Subcutaneous abdominal adipose tissue (tissue), 5 donors: Measurements from ENCODE around the gene DENND2D.

ENCODE experiments used
- H3K27ac ChIP-seq: one replicate; pipeline ENCODE4 v1.7.0; 2013; ENCODE audit warnings: low read depth, mild to moderate bottlenecking, inconsistent platforms, low read length, moderate library complexity
- H3K27me3 ChIP-seq, 5 donors: one replicate each; pipeline ENCODE4 v1.7.0; 2013; ENCODE audit warnings: low read length in 5 of 5, inconsistent platforms in 1 of 5; ENCODE audit not compliant: control insufficient read depth in 5 of 5, insufficient read depth in 4 of 5
- H3K36me3 ChIP-seq, 5 donors: one replicate each; pipeline ENCODE4 v1.7.0; 2013; ENCODE audit warnings: low read length in 5 of 5; ENCODE audit not compliant: control insufficient read depth in 5 of 5, insufficient read depth in 5 of 5
- H3K4me1 ChIP-seq, 5 donors: one replicate each; pipeline ENCODE4 v1.7.0; 2013; ENCODE audit warnings: low read length in 5 of 5, mild to moderate bottlenecking in 3 of 5, moderate library complexity in 1 of 5; ENCODE audit not compliant: control insufficient read depth in 5 of 5, insufficient read depth in 5 of 5
- H3K4me3 ChIP-seq, 5 donors: one replicate each; pipeline ENCODE4 v1.7.0; 2013; ENCODE audit warnings: low read length in 5 of 5, low read depth in 1 of 5
- H3K9ac ChIP-seq, 5 donors: one replicate each; pipeline ENCODE4 v1.7.0; 2013; ENCODE audit warnings: low read length in 5 of 5, mild to moderate bottlenecking in 4 of 5, moderate library complexity in 3 of 5
- H3K9me3 ChIP-seq, 5 donors: one replicate each; pipeline ENCODE4 v1.7.0; 2013; ENCODE audit warnings: low read length in 5 of 5; ENCODE audit not compliant: control insufficient read depth in 5 of 5
- donor health status: healthy.
- donor health status: healthy.
- donor health status: healthy.
- donor health status: healthy.
- donor health status: healthy.

Gene DENND2D

DNA sequence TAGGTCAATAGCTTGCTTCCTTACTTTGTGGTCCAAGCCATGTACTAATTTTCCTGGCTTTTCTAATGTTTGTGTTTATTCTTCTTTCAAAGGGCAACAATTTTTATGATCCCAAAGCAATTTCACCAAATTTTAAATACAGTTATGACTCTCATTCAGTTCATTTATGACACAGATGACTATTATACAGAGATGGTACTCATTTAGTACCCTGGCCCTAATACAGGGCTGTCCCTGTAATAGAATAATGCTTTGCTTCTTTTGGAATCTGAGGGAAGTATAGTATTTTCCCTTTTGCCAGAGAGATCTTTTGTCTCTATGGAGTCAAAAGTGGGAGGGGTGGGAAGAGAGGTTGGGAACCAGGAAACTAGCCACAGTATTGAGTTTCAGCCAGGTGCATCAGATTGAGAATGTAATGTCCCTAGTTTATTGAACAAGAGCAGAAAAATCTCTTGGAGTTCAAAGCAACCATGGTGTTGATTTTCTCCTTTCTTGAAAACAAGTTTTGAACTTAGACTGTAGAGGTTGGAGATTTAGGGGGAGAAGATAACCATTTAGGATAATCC, 20.4 kb downstream of the DENND2D start:
- Histone ChIP-seq H3K9me3 (no peaks in the 10 kb centered on the region), H3K27me3 (no peaks in the 10 kb centered on the region), H3K4me1 (peaks cover 0 to 14% (median 2%) of the 10 kb centered on the region in 5 donors), H3K9ac (no peak overlapping the region), H3K36me3 (peaks cover 31 to 47% (median 44%) of the 10 kb centered on the region in 5 donors), H3K4me3 (no peak overlapping the region), H3K27ac (peak overlapping the region; percentile 59)

DNA sequence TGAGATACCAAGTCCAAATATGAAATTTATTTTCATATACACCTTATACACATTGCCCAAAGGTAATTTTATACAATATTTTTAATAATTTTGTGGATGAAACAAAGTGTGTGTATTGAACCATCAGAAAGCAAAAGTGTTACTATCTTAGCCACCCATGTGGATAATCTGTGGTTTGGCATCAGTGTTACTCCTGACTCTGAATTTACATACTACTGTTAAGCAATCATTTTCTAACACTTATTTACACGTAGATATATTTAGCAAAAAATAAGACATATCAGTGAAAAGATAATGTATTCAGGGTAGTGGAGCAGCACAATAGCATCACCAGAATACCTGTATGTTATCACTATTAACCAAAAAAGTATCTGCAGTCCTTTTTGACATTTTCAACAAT, 23.8 kb downstream of the DENND2D start:
- H3K27me3 ChIP-seq, result no peaks in the 10 kb centered on the region
- H3K9me3 ChIP-seq, result no peaks in the 10 kb centered on the region
- H3K4me3 ChIP-seq, result no peak overlapping the region
- no peak overlapping the region for H3K27ac ChIP-seq
- no peak overlapping the region for H3K9ac ChIP-seq
- peaks cover 25 to 47% (median 28%) of the 10 kb centered on the region in 5 donors for H3K36me3 ChIP-seq
- H3K4me1 ChIP-seq, result peaks cover 0 to 10% (median 0%) of the 10 kb centered on the region in 5 donors

DNA sequence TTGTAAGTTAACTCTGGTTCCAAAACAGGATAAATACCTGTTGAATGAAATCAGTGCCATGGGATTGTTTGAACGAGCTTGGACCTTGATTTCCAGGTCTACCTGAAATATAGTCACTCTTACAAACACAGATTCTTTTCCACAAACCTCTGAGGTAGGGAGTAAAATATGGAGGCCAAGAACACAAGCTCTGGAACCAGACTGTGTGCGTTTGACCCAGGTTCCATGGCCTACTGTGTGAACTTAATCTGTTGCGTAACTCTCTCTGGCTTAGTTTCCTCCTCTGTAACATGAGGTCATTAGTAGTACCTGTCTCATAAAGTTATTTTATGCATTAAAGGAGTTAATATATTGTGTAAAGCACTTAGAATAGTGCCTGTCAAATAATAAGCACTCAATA, 25.1 kb downstream of the DENND2D start:
- no peak overlapping the region for H3K27ac ChIP-seq
- no peaks in the 10 kb centered on the region for H3K9me3 ChIP-seq
- H3K27me3 ChIP-seq, result no peaks in the 10 kb centered on the region
- H3K9ac ChIP-seq, result no peak overlapping the region
- H3K4me1 ChIP-seq, result peaks cover 0 to 10% (median 0%) of the 10 kb centered on the region in 5 donors
- no peak overlapping the region for H3K4me3 ChIP-seq
- H3K36me3 ChIP-seq, result peaks cover 25 to 55% (median 28%) of the 10 kb centered on the region in 5 donors

DNA sequence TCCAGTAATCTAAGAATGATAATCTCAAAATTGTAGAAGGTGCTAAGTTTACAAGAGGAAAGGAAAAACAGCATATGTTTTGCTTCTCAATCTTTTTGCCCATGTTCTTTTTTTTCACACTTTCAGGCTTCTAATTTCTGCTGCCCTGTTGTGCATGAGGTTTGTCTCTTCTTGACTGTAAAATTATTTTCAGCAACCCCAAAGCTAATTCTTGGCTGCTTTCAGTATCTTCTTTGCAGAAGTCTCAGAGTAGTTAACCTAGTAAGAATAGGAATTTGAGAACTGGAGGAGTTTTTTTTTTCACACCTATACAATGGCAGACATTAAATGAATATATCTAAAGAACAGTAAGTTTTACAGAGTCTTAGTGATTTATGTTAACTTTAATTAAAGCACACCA, 26.4 kb downstream of the DENND2D start:
- Histone ChIP-seq H3K4me3 (no peak overlapping the region), H3K4me1 (peaks cover 0 to 1% (median 0%) of the 10 kb centered on the region in 5 donors), H3K27ac (no peak overlapping the region), H3K36me3 (peaks cover 27 to 53% (median 28%) of the 10 kb centered on the region in 5 donors), H3K27me3 (no peaks in the 10 kb centered on the region), H3K9me3 (no peaks in the 10 kb centered on the region), H3K9ac (no peak overlapping the region)

DNA sequence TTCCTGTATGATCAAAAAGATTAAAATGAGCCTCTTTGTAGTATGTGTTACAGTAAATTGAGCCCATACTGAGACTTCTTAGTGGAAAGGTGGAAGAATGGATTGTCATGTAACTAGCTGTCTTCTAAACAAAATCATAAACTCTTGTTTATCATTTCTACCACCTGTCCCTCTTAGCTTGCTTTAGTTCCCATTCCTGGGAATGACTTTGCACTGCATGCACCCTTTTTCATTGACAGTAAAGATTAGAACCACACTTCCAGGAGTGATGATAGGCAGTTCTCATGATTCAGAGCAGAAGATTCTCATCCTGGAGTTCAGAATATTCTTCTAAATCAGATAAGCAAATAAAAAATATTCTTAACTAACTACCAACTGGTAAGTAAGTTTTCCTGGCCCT, 28.0 kb downstream of the DENND2D start:
- Histone ChIP-seq H3K9me3 (no peaks in the 10 kb centered on the region), H3K4me3 (no peak overlapping the region), H3K4me1 (no peaks in the 10 kb centered on the region), H3K27ac (no peak overlapping the region), H3K27me3 (no peaks in the 10 kb centered on the region), H3K9ac (no peak overlapping the region), H3K36me3 (peaks cover 28 to 51% (median 37%) of the 10 kb centered on the region in 5 donors)

DNA sequence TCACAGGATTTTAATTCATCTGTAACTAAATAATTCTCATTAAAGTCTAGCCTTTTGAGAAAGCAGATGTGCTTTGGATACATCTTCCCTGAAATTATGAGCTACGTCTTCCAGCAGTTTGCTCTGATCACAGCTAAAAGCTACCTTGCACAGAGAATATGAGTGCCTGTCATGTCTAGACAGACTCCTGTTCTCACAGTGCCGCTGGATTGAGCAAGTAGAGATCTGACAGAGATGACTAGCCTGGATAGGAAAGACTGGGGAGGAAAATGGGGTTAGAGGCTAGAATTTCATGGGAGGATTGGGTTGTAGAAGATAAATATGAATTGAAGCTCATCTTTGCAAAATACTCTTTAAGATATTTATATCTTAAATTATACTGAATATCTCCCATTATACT, 36.3 kb downstream of the DENND2D start:
- no peaks in the 10 kb centered on the region for H3K27me3 ChIP-seq
- peaks cover 0 to 23% (median 6%) of the 10 kb centered on the region in 5 donors for H3K4me1 ChIP-seq
- no peaks in the 10 kb centered on the region for H3K9me3 ChIP-seq
- peaks cover 12 to 29% (median 15%) of the 10 kb centered on the region in 5 donors for H3K36me3 ChIP-seq
- no peak overlapping the region for H3K9ac ChIP-seq
- no peak overlapping the region for H3K27ac ChIP-seq
- H3K4me3 ChIP-seq, result no peak overlapping the region

DNA sequence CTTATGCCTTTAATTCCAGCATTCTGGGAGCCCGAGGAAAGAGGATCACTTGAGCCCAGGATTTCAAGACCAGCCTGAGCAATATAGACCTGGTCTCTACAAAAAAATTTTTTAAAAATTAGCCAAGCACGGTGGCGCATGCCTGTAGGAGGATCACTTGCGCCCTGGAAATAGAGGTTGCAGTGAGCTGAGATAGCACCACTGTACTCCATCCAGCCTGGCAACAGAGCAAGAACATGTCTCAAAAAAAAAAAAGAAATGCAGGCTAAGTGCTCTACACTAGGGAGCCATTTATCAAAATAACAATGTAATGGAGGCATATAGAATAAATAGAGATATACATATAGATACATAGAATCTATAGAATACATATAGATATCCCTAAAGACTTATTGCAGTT, 37.1 kb downstream of the DENND2D start:
- Histone ChIP-seq H3K27me3 (no peaks in the 10 kb centered on the region), H3K9ac (no peak overlapping the region), H3K9me3 (no peaks in the 10 kb centered on the region), H3K36me3 (peaks cover 6 to 24% (median 12%) of the 10 kb centered on the region in 5 donors), H3K4me3 (no peak overlapping the region), H3K4me1 (peaks cover 0 to 23% (median 6%) of the 10 kb centered on the region in 5 donors), H3K27ac (no peak overlapping the region)

DNA sequence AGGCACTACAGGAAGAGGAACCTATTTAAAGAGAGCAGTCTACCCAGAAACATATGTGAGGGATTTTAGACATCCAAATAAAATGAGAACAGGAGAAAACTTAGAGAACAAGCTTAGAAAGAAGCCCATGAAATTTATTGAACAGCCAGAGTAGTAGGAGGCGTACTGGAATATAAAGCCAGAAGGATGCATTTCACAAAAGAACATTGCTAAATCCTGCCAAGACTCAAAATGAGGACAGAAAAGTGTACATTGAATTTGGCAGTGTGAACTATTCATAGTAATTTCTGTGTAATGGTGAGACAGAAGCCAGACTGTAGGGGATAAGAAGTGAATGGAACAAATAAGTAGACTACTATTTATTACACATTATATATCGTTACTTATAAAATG, 38.0 kb downstream of the DENND2D start:
- H3K9me3 ChIP-seq, result no peaks in the 10 kb centered on the region
- H3K4me1 ChIP-seq, result peaks cover 0 to 23% (median 6%) of the 10 kb centered on the region in 5 donors
- no peaks in the 10 kb centered on the region for H3K27me3 ChIP-seq
- H3K27ac ChIP-seq, result no peak overlapping the region
- H3K9ac ChIP-seq, result peak overlapping the region in 2 of 5 donors; percentile 10 to 14
- H3K4me3 ChIP-seq, result no peak overlapping the region
- peaks cover 6 to 26% (median 12%) of the 10 kb centered on the region in 5 donors for H3K36me3 ChIP-seq

DNA sequence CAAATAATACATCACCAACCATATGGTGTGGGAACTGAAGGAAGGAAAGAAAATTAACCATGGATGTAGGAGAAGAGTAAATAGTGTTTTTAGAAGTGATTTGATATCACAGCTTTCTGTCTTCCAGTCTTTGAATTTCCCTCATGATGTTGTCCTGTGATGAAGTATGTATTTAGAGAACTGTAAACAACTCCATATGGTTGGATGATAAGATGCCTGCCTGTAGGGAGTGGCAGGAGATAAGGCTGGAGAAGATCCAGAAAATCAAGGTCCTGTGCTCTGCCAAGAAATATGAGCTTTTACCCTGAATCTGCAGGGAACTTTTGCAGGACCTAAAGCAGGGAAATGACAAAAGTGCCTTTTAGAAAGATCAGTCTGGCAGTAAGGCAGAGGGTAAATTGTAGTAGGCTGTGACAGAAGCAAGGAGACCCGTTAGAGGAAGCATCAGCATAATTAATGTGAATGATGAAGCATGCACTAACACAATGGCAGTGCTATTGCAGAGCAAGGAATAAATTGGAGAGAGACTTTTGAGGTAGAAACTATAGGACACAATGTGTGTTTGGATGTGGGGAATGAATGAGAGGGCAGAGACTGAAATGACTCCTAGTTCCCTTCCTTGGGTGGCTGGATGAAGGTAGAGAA, 38.5 kb downstream of the DENND2D start:
- Histone ChIP-seq H3K27ac (no peak overlapping the region), H3K9me3 (no peaks in the 10 kb centered on the region), H3K4me3 (no peak overlapping the region), H3K27me3 (no peaks in the 10 kb centered on the region), H3K36me3 (peaks cover 6 to 29% (median 11%) of the 10 kb centered on the region in 5 donors), H3K4me1 (peaks cover 0 to 23% (median 6%) of the 10 kb centered on the region in 5 donors), H3K9ac (peak overlapping the region in 1 of 5 donors; percentile 14)

DNA sequence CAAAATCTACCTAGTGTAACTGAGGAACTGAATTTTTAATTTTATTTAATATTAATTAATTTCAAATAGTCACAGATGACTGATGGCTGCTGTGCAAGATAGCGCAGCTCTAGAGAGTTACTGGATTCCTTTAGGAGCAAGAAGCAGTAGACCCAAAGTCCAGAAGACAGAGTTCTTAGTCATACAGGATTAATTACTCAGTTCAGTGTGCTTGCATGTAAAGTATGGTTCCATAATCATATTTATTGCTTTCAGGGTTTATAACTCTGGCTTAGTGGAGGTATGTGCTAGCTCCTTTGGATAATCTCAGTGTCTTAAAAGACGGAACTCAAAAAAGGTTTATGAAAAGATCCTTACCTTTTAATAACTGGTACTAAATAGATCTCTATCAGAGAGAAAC, 43.0 kb downstream of the DENND2D start:
- Histone ChIP-seq H3K9ac (no peak overlapping the region), H3K4me3 (no peak overlapping the region), H3K36me3 (peaks cover 15 to 49% (median 26%) of the 10 kb centered on the region in 5 donors), H3K27me3 (no peaks in the 10 kb centered on the region), H3K4me1 (peaks cover 0 to 14% (median 6%) of the 10 kb centered on the region in 5 donors), H3K9me3 (no peaks in the 10 kb centered on the region), H3K27ac (no peak overlapping the region)
